ENCODE measurements around the gene PALM2AKAP2.

DNA sequence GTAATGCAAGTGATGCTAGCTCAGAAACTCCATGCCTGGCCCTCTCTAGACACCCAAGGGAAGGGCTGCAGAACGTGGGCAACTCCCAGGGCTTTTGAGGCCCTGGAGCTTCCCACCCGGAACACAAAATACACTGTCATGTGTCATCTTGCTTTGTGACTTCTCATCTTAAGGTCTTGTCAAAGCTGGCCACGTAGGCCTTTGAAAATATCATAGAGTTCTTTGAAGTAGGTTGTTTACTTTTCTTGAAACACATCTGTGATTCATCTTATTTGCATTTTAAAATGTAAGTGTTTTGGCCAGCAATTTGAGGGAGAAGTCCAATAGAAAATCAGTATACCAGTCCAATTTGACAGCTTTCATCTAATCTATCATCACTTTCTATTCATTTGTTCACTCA, 40.2 kb upstream of the PALM2AKAP2 start:
- TF ChIP-seq RAD21 (IDR thresholded peaks at IDR 0.05; ENCODE audit: low read depth) (no peak), TEAD4 (IDR thresholded peaks at IDR 0.05) (no peak), YY1 (IDR thresholded peaks at IDR 0.05; ENCODE audit: low read depth) (no peak), EP300 (IDR thresholded peaks at IDR 0.05; ENCODE audit: borderline replicate concordance) (no peak), CEBPB (IDR thresholded peaks at IDR 0.05) (no peak)

Measured in Ishikawa (cell line).